Mammary epithelial cell (primary cell): ENCODE results near the gene ANKRD39.

ENCODE experiments used
- EZH2 ChIP-seq: IDR thresholded peaks from 2 replicates; pipeline ENCODE4 v1.6.1; 2012; ENCODE audit warnings: low read length, inconsistent platforms, borderline replicate concordance
- TF ChIP-seq, protein P1 (sequence below), 2 donors: IDR thresholded peaks in 1 of 2; conservative IDR thresholded peaks in 1 of 2; 2 replicates each; pipeline ENCODE4 v1.5.1; 2011 to 2012; ENCODE audit warnings: inconsistent platforms in 2 of 2, low read length in 2 of 2, mild to moderate bottlenecking in 2 of 2, control low read depth in 1 of 2, low read depth in 1 of 2; ENCODE audit not compliant: insufficient read depth in 1 of 2; ENCODE audit errors: extremely low read depth in 1 of 2

DNA sequence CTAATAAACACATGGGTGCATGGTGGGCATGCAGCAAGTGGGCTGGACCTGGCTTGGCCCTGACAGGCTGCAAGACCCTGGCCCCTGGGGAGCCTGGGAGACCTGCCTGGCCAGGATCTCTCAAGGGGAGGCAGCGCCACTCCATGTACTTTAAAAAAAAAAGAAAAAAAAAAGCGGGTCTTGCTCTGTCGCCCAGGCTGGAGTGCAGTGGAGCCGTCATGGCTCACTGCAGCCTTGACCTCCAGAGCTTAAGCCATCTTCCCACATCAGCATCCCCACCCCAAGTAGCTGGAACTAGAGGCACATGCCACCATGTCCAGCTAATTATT is 41.6 kb upstream of the ANKRD39 start:
- no peak for TF ChIP-seq EZH2
- TF ChIP-seq, protein P1, sequence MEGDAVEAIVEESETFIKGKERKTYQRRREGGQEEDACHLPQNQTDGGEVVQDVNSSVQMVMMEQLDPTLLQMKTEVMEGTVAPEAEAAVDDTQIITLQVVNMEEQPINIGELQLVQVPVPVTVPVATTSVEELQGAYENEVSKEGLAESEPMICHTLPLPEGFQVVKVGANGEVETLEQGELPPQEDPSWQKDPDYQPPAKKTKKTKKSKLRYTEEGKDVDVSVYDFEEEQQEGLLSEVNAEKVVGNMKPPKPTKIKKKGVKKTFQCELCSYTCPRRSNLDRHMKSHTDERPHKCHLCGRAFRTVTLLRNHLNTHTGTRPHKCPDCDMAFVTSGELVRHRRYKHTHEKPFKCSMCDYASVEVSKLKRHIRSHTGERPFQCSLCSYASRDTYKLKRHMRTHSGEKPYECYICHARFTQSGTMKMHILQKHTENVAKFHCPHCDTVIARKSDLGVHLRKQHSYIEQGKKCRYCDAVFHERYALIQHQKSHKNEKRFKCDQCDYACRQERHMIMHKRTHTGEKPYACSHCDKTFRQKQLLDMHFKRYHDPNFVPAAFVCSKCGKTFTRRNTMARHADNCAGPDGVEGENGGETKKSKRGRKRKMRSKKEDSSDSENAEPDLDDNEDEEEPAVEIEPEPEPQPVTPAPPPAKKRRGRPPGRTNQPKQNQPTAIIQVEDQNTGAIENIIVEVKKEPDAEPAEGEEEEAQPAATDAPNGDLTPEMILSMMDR (conservative IDR thresholded peaks at IDR 0.05 in 1 of 2, IDR thresholded peaks at IDR 0.05 in 1 of 2; ENCODE audit: extremely low read depth in 1 of 2, insufficient read depth in 1 of 2, low read depth in 1 of 2, low read length in 2 of 2), result no peak
